ENCODE data around the gene ATP1A3. TPM values are rescaled to one million over a fixed set of nuclear protein-coding genes. Genes with fewer than 3 reads are reported as not detected.
A peak's percentile ranks its signal among the peaks of the same experiment; 100 is the strongest.
"Not testable (repeated sequence)": the region's sequence is repeated elsewhere in the genome, so short reads cannot be mapped to it uniquely, and the experiment has no call there.

Gene ATP1A3
- total RNA-seq, 1 donor from 2014 or later, result not detected

- H3K27me3 Mint-ChIP-seq (ENCODE audit: low read depth); H3K9me3 Mint-ChIP-seq; H3K4me1 Mint-ChIP-seq; H3K36me3 Mint-ChIP-seq; H3K4me3 Mint-ChIP-seq; H3K27ac Mint-ChIP-seq: not testable (repeated sequence)
- peak in 1 of 2 experiments; percentile 51 for DNase-seq (ENCODE audit: low spot score in 2 of 2, unreplicated experiment in 2 of 2)
- peak; percentile 92 for TF ChIP-seq CTCF (IDR thresholded peaks at IDR 0.05; ENCODE audit: unreplicated experiment)
Observed at GRCh38 chr19:42034640-42035391, 40.8 kb upstream of the ATP1A3 start.

- peaks cover 8% of the 10 kb centered on the region for H3K27me3 Mint-ChIP-seq (ENCODE audit: low read depth)
- H3K27ac Mint-ChIP-seq, result no peak overlapping the region
- H3K4me1 Mint-ChIP-seq, result peaks cover 7% of the 10 kb centered on the region
- no peak overlapping the region for H3K4me3 Mint-ChIP-seq
- peaks cover 5% of the 10 kb centered on the region for H3K36me3 Mint-ChIP-seq
- no peaks in the 10 kb centered on the region for H3K9me3 Mint-ChIP-seq
- TF ChIP-seq CTCF (IDR thresholded peaks at IDR 0.05; ENCODE audit: unreplicated experiment), result no peak
- DNase-seq (ENCODE audit: low spot score in 2 of 2, unreplicated experiment in 2 of 2), result no peak
Observed at GRCh38 chr19:42033413-42033812, 39.4 kb upstream of the ATP1A3 start.

DNA sequence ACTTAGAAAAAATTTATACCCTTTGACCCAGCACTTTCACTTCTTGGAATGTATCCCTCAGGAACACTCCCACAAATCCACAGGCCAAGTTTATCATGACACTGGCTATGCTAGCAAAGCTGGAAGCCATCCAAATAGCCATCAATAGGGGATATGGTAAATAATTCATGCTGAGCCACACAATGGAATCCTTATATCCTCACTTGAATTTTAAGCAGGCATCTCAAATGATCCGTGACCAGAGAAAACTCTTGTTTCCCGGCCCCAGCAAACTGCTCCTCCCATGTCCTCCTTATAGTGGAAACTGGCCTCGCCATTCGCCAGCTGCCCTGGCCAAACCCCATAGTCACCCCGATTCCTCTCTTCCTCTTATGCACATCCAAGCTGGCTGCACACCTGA, 38.4 kb upstream of the ATP1A3 start:
- no peak for TF ChIP-seq CTCF (IDR thresholded peaks at IDR 0.05; ENCODE audit: unreplicated experiment)
- Mint-ChIP-seq H3K4me3 (no peak overlapping the region), H3K27ac (no peak overlapping the region)

GRCh38 chr19:42030645-42031440, 36.8 kb upstream of the ATP1A3 start:
- Mint-ChIP-seq H3K4me3 (no peak overlapping the region), H3K4me1 (peaks cover 7% of the 10 kb centered on the region), H3K27me3 (ENCODE audit: low read depth) (peaks cover 11% of the 10 kb centered on the region), H3K27ac (no peak overlapping the region), H3K9me3 (no peaks in the 10 kb centered on the region), H3K36me3 (peaks cover 5% of the 10 kb centered on the region)
- DNase-seq (ENCODE audit: low spot score in 2 of 2, unreplicated experiment in 2 of 2), result no peak
- TF ChIP-seq CTCF (IDR thresholded peaks at IDR 0.05; ENCODE audit: unreplicated experiment), result no peak

More for the DNA sequence above, 38.4 kb upstream of the ATP1A3 start:
- DNase-seq (ENCODE audit: low spot score in 2 of 2, unreplicated experiment in 2 of 2), result no peak
- H3K36me3 Mint-ChIP-seq, result peaks cover 5% of the 10 kb centered on the region
- peaks cover 11% of the 10 kb centered on the region for H3K27me3 Mint-ChIP-seq (ENCODE audit: low read depth)
- peaks cover 7% of the 10 kb centered on the region for H3K4me1 Mint-ChIP-seq
- H3K9me3 Mint-ChIP-seq, result no peaks in the 10 kb centered on the region

DNA sequence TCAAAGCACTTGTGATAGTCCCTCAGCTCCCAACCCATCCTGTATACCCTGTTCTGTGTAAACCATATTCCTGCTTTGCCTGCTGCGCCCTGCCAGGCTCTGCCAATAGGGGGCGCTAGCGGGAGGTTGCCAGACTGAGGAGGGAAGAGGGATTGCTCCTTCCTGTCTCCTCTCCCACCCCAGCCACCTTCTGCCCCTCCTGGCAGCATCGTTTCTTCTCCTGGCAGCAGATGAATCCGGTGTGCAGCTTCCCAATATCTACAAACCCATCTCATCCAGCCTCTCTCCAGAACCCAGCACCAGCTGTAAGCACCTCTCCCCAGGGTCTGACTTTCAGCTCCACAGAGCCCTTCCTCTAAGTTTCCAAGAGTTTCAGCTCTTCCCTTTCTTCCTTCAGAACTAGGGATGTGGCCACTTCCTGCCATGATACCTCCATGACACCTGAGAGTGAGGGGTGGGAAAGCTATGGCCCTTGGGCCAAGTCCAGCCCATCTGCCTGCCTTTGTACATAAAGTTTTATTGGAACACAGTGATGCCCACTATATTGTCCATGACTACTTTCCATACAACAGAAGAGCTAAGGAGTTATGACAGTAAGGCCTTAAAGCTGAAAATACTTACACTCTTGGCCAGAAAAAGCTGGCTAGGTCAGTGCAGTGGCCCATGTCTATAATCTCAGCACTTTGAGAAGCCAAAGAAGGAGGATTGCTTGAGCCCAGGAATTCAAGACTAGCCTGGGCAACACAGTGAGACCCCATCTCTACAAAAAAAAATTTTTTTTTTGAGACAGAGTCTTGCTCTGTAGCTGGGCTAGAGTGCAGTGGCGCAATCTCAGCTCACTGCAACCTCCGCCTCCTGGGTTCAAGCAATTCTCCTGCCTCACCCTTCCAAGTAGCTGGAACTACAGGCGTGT, 34.5 kb upstream of the ATP1A3 start:
- TF ChIP-seq CTCF (IDR thresholded peaks at IDR 0.05; ENCODE audit: unreplicated experiment), result peak; percentile 58
- H3K27me3 Mint-ChIP-seq (ENCODE audit: low read depth), result peaks cover 11% of the 10 kb centered on the region
- H3K36me3 Mint-ChIP-seq, result peaks cover 5% of the 10 kb centered on the region
- peaks cover 18% of the 10 kb centered on the region for H3K4me1 Mint-ChIP-seq
- H3K27ac Mint-ChIP-seq, result no peak overlapping the region
- DNase-seq (ENCODE audit: low spot score in 2 of 2, unreplicated experiment in 2 of 2), result no peak
- H3K9me3 Mint-ChIP-seq, result no peaks in the 10 kb centered on the region
- no peak overlapping the region for H3K4me3 Mint-ChIP-seq

All from mesothelial cell of epicardium (in vitro differentiated cells).